DMS114 treated with DMSO at 0.1 percent for 48 hours (cell line): ENCODE measurements around the gene GRIK4.
"Not testable (repeated sequence)": the region's sequence is repeated elsewhere in the genome, so short reads cannot be mapped to it uniquely, and the experiment has no call there.

Source experiments
- DNase-seq: peaks from one replicate; lab custom pipeline; 2025; ENCODE audit not compliant: unreplicated experiment; lab: John Stamatoyannopoulos, UW

GRIK4 gene

DNA sequence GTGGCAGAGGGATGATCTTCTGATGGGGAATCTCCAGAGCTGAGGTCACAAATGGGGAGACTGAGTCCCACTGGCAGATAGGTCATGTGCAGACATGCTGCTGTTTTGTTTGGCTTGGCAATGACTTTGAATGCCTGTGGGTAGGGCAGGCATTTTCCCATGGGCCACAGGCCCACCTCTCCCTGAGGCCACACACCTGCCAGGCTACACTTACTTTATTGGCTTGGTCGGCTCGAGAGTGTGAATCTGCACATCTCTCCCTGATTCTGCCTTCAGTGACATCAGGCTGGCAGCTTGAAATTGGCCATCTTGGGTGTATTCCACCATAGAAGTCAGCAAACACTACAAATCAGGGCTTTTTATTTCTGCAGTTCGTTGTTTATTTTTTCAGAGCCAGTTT is 91.5 kb downstream of the GRIK4 start:
- DNase-seq: no peak

DNA sequence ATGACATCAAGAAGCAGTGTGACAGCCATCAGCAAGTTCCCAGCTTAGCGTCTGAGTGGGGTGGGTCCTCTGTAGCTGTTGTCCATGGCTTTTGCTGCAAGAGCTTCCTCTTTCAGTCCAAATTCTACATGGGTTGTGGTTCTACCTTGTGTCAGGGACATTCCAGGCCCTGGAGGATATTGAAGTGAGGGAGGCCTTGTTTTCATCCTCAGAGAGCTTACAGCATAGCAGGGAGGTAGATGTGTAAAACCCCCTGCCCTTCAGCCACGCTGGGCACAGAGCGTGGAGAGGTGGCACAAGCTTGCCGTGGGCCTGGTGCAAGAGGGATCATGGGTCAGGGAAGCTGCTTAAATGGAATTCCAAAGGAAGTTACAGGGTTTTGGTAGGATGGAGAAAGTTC is 93.9 kb downstream of the GRIK4 start:
- DNase-seq: no peak

DNA sequence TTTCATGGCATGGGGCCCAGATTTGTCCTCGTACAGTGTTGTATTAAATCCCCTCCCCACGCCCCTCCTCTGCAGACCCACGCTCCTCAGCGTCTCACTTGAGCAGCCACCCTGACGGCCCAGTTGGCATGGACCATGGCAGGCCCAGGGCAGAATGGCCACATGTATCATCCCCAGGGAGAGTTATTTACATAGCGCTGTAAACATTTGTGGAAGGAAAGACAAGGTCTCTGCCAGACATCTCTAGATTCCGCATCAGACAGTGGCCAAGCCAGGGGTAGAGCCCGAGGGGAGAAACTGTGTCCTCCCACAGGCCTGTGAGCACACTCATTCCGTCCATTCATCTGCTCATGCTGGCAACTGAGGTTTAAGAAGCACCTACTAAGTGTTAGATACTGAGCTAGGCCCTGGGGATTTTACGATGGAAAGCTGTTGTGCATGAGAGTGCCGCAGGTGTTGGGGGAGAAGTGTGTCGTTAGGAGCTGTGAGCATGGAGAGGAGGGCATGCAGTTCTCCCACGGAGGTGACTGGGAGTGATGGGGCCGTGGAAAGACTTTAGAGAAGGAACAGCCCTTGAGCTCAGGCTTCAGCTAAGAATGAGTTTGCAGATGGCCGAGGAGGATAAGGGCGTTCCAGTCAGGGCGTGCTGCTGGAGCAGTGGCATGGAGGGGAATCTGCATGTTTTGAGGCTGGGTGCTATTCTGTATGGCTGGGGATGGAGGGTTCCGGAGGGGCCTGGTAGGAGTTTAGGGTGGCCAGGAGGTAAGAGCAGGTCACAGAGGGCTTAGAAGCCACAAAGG is 94.9 kb downstream of the GRIK4 start:
- DNase-seq: no peak

DNA sequence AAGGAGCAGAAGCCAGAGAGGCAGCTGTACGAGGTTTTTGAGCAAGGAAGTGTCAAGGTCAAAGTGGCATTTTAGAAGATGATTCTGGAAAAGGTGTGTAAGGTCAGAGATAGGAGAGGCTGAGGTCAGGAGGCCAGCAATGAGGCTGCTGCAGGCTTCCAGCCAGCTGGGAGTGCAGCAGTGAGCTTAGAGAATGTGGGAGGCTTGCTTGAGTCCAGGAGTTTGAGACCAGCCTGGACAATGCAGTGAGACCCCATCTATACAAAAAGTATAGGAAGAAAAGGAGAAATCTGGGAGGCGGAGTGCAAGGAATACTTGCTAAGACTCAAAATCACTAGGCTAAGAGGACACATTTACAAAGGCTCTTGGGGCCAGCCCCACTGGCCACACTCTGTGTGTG is 96.5 kb downstream of the GRIK4 start:
- no peak for DNase-seq

DNA sequence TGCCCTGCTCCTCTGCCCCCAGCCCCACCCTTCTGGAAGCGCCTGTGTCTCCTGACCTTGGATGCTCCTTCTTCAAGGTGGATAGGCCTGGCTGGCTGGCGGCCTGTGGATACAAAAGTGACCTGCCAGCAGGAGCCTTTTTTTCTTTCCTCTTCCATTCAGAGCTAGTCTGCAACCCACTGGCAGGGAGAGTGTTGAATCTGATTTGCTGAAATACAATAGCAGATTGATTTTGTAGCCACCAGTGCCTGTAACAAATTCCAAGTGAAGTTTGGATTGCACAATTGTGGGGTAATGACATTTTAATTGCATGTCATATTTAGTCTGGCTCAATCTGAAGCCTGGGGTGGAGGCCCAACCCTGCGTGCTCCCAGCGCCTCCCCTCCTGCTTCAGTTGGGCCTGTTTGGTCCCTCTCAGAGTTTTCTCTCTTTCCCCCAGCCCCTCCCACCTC is 97.2 kb downstream of the GRIK4 start:
- DNase-seq: no peak

DNA sequence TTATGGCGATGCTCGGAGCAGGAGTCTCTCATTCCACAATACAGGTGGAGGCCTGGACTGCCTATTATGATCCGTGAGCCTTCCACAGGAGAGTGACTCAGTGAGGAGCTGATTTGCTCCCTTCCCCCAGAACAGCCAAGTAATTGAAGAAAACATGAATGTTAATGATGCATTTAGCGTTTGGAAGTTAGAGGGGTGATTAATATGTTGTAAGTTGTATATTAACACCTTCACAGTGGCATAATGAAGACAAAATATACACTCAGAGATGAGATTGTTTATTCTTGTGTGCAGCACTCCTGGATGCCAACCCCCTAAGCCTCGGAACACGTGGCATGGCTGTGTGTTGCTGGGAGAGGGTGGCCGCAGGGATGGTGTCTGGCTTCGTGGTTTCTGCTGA is 98.6 kb downstream of the GRIK4 start:
- DNase-seq: no peak

DNA sequence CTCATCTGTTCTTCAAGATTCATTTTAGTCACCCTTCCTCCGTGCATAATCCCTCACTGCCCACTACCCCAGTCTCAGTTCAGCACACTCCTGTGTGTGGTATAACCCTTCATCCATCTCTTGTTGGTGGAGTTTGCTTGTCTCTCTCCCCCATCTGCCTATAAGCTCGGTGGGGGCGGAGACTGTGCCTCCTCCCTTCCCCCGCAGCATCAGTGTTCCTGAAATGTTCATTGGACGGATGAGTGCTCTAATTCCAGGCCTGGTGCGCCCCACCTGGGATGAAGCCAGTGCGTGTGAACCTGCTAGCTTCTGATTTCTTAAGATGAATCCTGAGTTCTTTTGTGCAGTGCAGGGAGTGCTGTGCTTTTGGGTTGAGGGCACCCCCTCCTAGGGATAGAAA is 100.0 kb downstream of the GRIK4 start:
- no peak for DNase-seq

DNA sequence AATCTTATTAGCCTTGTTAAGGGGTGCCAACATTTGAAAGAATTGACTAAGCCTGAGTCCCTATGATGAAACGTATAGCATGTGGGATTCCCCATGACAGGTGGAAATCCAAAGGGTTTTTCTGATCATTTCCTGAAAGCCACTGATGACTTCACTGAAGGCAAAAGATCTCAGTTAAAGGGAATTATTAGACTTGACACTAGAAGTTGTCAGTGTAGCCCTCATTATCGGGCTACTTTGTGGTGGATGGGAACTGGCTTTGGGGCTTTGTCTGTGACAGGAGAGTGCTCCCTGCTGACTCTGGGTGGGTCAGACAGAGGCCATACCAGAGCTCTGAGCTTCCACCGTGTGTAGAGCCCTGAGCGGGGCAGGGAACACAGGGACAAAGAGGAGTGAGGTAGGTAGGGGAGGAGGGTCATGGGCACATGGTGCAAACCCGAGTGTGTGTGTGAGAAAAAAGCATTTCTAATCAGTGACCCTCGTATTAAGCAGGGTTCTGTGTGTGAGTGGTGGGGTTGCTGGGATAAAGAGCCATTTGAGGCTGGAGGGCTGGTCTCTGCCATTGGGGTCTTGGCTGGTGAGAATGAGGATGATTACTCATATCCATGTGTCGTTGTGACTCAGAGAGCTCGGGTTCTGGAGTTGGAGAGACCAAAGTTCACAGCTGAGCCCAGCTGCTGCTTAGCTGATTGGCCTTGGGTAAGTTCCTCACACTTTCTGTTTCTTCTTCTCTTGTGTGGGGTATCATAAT is 101.1 kb downstream of the GRIK4 start:
- no peak for DNase-seq

DNA sequence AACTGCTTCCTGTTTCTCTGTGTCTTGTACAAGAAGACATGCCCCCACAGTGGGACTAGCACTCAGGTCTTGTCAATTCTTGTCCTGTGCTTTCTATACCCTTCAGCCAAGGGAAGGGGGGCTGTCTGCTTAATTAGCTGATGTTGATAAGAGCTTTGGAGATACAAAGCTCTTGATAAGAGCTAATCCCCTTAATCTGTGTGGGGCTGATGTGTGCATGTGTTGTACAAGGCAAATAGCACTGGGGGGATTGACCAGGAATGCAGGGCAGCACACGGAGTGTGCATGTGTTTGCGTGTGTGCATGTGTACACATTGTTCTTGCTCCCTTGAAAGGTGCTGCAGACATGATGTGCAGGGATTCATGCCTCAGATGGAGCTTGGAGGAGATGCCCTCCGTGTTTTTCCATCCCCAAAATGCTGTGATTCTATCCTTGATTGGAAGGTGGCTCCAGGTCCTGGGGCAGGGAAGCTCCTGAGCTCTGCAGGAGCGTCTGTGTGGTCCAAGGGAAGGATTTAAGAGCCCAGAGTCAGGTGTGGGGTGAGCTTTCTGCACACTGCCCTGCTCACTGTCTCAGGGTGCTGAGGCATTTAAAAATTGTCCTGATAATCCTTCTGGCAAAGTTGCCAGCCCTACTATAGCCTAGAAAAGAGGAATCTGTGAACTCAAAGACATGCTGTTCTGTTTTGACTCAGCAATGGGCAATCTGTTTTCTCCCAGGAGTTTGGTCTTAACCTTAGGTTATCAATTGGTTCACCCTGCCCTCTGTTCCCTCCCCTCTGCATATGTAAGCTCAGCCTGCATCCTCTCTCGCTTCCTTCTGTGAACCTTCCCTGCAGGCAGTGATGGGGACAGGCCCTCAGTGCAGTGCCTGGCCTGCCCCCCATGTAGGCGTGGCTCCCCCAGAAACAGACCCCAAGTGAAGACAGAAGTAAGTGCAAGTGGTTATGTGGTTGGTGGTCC is 102.0 kb downstream of the GRIK4 start:
- DNase-seq: no peak

DNA sequence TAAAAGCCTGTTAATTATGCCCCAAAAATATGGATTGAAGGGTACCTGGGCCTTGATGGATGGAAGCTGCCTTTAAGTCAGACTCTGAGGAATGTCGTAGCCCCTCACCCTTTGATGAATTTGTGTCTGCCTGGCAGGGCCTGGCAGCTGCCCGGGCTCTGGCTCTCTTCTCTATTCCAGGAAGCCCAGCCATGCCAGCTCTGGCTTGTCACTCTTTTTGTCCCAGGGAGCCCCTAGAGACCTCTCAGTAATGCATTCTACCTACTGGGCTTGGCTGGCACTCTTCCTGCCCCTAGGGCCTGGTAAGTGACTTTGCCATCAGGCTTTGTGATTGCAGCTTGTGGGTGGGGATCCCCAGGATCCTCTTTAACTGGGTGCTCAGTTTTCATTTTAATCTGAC is 103.8 kb downstream of the GRIK4 start:
- DNase-seq: no peak

DNA sequence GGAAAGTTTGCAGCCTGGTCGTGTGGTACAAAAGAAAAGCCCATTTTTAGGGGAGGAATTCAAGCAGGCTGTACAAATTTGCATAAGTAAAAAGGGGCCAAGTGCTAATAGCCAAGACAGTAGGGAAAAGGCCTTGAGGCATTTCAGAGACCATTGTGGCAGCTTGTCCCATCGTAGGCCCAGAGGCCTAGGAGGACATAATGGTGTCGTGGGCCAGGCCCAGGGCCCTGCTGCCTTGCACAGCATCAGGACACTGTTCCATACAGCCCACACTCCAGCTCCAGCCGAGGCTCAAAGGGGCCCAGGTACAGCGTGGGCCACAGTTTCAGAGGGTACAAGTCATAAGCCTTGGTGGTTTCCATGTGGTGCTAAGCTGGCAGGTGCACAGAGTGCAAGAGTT is 106.9 kb downstream of the GRIK4 start:
- no peak for DNase-seq

DNA sequence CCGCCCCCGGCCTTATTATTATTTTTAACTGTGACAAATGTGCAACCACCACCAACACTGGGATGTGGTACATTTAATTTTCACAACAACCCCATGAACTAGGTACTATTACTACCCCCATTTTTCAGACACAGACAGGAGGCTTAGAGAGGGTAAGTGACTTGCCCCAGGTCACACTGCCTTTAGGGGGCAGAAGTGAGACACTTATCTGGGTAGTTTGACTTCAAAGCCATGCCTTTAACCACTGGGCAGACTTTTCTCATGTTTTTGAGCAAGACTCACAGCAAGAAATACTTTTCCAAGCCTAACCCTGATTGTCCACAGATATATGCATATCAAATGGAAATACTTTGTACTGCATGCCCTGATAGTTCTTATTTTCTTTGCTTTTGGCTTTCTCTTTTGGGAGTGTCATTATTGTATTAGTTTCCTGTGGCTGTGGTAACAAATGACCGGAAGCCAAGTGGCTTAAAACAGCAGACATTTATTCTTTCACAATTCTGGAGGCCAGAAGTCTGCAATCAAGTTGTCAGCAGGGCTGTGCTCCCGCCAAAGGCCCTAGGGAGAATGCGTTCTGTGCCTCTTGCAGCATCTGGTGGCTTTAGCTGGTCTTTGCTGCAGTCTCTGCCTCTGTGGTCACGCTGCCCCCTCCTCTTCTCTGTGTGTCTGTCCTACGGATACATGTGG is 110.8 kb downstream of the GRIK4 start:
- no peak for DNase-seq

DNA sequence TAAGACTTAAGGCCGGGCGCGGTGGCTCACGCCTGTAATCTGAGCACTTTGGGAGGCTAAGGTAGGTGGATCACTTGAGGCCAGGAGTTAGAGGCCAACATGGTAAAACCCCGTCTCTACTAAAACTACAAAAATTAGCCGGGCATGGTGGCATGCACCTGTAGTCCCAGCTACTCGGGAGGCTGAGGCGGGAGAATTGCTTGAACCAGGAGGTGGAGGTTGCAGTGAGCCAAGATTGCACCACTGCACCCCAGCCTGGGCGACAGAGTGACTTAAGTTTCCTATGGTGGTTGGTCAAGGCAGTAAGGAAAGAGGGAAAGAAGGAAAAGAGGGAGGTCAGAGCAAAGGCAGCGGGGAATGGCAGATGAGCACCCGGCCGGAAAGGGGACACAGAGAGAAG is 113.4 kb downstream of the GRIK4 start:
- not testable (repeated sequence) for DNase-seq

DNA sequence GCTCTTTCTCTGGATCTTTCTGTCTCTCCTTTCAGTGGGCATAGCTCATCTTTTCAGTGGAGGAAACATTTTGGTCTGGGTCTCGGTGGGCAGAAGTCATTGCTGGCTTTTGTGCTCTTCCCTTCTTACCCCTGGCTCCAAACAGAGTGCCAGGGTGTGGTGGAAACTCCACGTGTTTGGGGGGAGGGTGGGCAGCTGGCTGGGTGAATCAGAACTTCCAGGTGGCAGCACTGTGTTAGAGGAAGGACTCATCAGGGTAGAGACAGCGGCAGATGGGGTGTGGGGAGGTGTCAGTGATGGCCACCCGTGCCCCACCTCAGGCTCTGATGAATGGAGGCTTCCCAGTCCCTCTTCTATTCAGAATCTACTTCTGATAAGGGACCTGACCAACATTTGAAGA is 114.0 kb downstream of the GRIK4 start:
- DNase-seq: no peak

DNA sequence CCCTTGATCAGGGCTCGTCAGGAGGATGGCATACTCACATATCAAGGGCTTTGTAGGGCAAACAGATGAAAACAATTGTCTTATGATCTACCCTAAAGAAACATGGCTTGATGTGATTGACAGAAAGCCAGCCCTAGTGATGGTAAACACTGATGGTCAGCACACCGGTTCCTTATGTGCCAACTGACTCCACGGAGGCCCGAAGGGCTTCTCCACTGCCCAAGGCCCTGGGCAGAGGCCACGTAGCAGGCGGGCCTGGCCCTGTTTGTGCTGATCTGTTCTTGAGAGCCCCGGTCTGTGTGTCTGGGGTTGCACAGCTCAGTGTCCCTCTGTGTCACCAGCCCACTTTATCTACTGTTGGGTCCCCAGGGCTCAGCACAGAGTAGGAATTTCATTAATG is 115.2 kb downstream of the GRIK4 start:
- DNase-seq: no peak

DNA sequence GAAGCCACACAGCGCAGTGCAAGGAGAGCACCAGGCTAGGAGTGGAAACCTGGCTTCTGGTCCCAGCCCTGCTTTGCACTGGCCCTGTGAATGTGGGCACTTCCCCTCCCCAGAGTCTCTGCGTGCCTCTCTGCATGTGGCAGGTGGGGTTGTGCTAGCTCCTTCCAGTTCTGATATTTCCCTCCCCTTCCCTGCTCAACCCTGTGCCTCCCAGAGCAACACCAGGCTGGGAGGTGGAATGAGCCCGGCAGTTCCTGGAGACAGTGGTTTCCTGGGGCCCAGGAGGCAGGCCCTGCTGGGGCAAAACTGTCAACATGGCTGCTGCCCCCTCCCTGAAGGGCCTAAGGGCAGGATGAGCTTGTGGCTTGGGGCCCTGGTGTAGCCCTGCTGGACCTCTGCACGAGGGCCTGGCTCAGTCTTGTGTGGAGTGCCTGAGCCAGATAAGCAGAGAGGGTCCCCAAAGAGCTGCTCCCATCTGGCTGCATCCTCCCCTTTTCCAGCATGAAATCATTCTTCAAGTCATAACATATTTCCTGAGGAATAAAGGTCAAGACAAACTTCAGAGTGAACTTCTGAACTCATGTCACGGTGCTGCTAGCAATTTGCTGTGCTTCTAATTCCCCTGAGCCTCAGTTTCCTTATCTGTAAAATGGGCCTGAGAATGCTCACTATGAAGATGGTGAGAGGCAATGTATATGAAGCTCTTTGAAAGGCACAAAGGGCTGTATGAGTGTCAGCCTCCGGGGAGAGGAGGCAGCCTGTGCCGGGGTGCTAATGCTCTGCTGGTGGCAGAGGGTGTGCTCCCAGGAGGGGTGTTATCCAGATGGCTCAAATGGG is 116.0 kb downstream of the GRIK4 start:
- no peak for DNase-seq

DNA sequence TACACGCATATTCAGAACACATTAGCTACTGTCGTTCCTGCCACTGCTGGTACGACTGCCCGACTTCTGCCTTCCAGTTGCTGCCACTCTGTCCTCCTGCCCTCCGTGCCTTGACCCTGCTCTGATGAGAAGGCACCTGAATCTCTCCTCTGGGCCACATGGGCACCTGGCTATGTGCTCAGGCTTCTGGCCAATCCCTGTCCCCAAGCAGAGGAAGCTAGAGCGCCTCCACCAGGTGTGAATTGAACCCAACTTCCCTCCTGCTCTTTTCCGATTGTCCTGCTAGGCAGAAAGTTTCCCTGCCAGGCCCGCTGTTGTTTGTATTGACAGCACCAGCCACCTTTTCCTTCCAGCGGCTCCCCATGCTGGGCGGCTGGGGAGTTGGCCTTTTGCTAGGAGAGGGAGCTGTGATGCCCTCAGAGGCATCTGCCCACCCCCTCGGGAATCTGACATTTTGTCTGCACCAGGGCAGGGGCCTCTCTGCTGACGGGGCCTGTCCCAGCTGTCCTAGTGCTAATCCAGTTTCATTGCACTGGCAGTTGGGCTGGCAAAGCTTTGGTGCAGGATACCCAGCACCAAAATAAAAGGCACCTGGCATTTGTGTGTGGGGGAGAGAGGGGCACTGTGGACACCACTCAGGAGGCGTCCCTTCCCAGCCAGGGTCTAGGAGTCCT is 118.0 kb downstream of the GRIK4 start:
- DNase-seq: no peak

DNA sequence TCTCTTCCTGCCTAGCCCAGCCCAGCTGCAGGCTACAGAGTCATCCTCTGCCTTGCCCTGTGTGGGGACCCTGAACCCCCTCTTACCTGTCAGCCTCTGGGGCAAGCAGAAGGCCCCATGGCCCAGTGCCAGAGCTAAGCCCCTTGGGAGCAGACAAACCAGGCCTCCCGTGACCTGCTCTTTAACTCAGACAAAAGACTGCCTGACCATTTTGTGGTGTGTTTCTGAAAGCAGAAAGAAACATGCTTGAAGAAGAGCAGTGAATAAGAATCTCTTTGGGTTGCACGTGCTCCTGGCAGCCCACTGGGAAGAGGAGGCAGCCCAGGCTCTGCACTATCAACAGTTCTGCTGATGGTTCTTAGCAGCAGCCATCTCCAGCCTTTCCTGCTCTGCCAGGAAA is 118.6 kb downstream of the GRIK4 start:
- DNase-seq: no peak

DNA sequence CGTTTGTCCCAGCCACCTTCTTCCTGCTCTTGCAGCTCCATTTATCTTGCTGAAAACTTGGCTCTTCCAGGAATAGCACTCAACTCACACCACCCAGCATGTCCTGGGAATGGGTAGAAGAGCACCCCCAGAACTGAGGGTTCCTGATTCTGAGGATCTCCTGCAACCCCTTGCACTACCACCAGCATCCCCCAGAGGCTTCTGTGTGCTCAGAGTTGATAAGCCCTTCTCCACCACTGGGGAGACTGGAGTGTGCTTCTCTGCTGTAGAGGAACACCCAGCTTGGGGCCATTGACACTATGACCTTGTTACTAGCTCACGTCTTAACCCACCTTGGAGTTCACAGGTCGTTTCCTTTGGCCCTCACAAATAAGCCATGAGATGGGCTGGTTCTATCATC is 121.0 kb downstream of the GRIK4 start:
- no peak for DNase-seq
